Urinary bladder (tissue), 4 donors: ENCODE results near the gene TEDC1. TPM values are rescaled to one million over a fixed set of nuclear protein-coding genes. Genes with fewer than 3 reads are reported as not detected.

Experiments
- DNase-seq: peaks from one replicate; pipeline ENCODE4 v3.0.0-alpha.2; 2015; ENCODE audit errors: extremely low spot score
- H3K27ac ChIP-seq: one replicate; pipeline ENCODE4 v1.5.1; 2013; ENCODE audit warnings: low read depth, mild to moderate bottlenecking, moderate library complexity
- H3K36me3 ChIP-seq: one replicate; pipeline ENCODE4 v1.6.1; 2013; ENCODE audit warnings: mild to moderate bottlenecking, moderate library complexity; ENCODE audit not compliant: insufficient read depth
- H3K4me1 ChIP-seq: one replicate; pipeline ENCODE4 v1.6.1; 2013; ENCODE audit warnings: mild to moderate bottlenecking, moderate library complexity; ENCODE audit not compliant: insufficient read depth
- H3K4me3 ChIP-seq: one replicate; pipeline ENCODE4 v1.5.1; 2013; ENCODE audit warnings: low read depth, low read length
- WGBS: extraction: QIAGEN DNeasy Blood & Tissue Kit; methylation state at CpG from one replicate; pipeline ENCODE4 v1.1.7; 2013; 5-methylcytosine and 5-hydroxymethylcytosine counted together
- polyA plus RNA-seq: library from polyadenylated mRNA; stranded (reverse); fragments of 200-250 nt; gene quantifications from one replicate; pipeline ENCODE4 v1.2.3, GENCODE V29; 2013
- total RNA-seq: library from RNA; depleted of rRNA; stranded (reverse); fragments of >200 nt; gene quantifications from one replicate; pipeline ENCODE4 v1.2.3, GENCODE V29; 2014
- donor health status: healthy with polysubstance abuse.
- donor health status: healthy.

Gene TEDC1
- total and polyA plus RNA-seq, 2 donors: 4.2 to 10.6 TPM

GRCh38 chr14:105529569-105530284 lies 38.7 kb downstream of the TEDC1 start:
- no peak overlapping the region for H3K4me3 ChIP-seq
- WGBS: 54% methylated on average over 63 of the region's 63 CpGs

GRCh38 chr14:105530285-105531087 lies 39.4 kb downstream of the TEDC1 start:
- WGBS: 78% methylated on average over 19 of the region's 19 CpGs
- no peak for DNase-seq
- no peak overlapping the region for H3K27ac ChIP-seq

More at GRCh38 chr14:105529569-105530284, 38.7 kb downstream of the TEDC1 start:
- Histone ChIP-seq H3K36me3 (no peaks in the 10 kb centered on the region), H3K4me1 (no peaks in the 10 kb centered on the region), H3K27ac (peak overlapping the region; percentile 45)
- DNase-seq: peak; percentile 45

GRCh38 chr14:105531088-105531893 lies 40.2 kb downstream of the TEDC1 start:
- H3K4me3 ChIP-seq: no peak overlapping the region
- H3K36me3 ChIP-seq: no peaks in the 10 kb centered on the region
- no peaks in the 10 kb centered on the region for H3K4me1 ChIP-seq
- WGBS: 93% methylated on average over 30 of the region's 30 CpGs
- no peak overlapping the region for H3K27ac ChIP-seq
- no peak for DNase-seq

More at GRCh38 chr14:105530285-105531087, 39.4 kb downstream of the TEDC1 start:
- Histone ChIP-seq H3K36me3 (no peaks in the 10 kb centered on the region), H3K4me3 (no peak overlapping the region), H3K4me1 (no peaks in the 10 kb centered on the region)

- H3K27ac ChIP-seq: no peak overlapping the region
- no peak for DNase-seq
- no peaks in the 10 kb centered on the region for H3K4me1 ChIP-seq
- H3K4me3 ChIP-seq: no peak overlapping the region
- no peaks in the 10 kb centered on the region for H3K36me3 ChIP-seq
- 89% methylated on average over 19 of the region's 19 CpGs for WGBS
Measured at GRCh38 chr14:105531894-105532623, 41.0 kb downstream of the TEDC1 start.

- Histone ChIP-seq H3K27ac (no peak overlapping the region), H3K4me1 (no peaks in the 10 kb centered on the region), H3K4me3 (no peak overlapping the region), H3K36me3 (no peaks in the 10 kb centered on the region)
- WGBS: 53% methylated on average over 10 of the region's 10 CpGs
- no peak for DNase-seq
Measured at GRCh38 chr14:105532735-105533141, 41.7 kb downstream of the TEDC1 start.

- 80% methylated on average over 9 of the region's 9 CpGs for WGBS
- Histone ChIP-seq H3K27ac (no peak overlapping the region), H3K4me1 (no peaks in the 10 kb centered on the region), H3K4me3 (no peak overlapping the region), H3K36me3 (no peaks in the 10 kb centered on the region)
- no peak for DNase-seq
Measured at GRCh38 chr14:105533391-105533790, 42.3 kb downstream of the TEDC1 start.

- WGBS: 64% methylated on average over 21 of the region's 21 CpGs
- Histone ChIP-seq H3K27ac (no peak overlapping the region), H3K4me1 (no peaks in the 10 kb centered on the region), H3K4me3 (no peak overlapping the region), H3K36me3 (no peaks in the 10 kb centered on the region)
- DNase-seq: no peak
Measured at GRCh38 chr14:105533811-105534498, 42.9 kb downstream of the TEDC1 start.

- H3K4me3 ChIP-seq: no peak overlapping the region
- 66% methylated on average over 13 of the region's 13 CpGs for WGBS
- DNase-seq: no peak
- H3K4me1 ChIP-seq: no peaks in the 10 kb centered on the region
- no peaks in the 10 kb centered on the region for H3K36me3 ChIP-seq
- no peak overlapping the region for H3K27ac ChIP-seq
Measured at GRCh38 chr14:105534586-105534985, 43.5 kb downstream of the TEDC1 start.

- no peak for DNase-seq
- Histone ChIP-seq H3K4me3 (no peak overlapping the region), H3K4me1 (no peaks in the 10 kb centered on the region), H3K36me3 (no peaks in the 10 kb centered on the region), H3K27ac (no peak overlapping the region)
- WGBS: 80% methylated on average over 7 of the region's 7 CpGs
Measured at GRCh38 chr14:105536051-105536450, 45.0 kb downstream of the TEDC1 start.

- Histone ChIP-seq H3K4me3 (no peak overlapping the region), H3K36me3 (no peaks in the 10 kb centered on the region), H3K27ac (no peak overlapping the region), H3K4me1 (no peaks in the 10 kb centered on the region)
- WGBS: 78% methylated on average over 34 of the region's 34 CpGs
- no peak for DNase-seq
Measured at GRCh38 chr14:105536691-105537579, 45.9 kb downstream of the TEDC1 start.

GRCh38 chr14:105537580-105538474 lies 46.8 kb downstream of the TEDC1 start:
- 25% methylated on average over 30 of the region's 30 CpGs for WGBS
- Histone ChIP-seq H3K36me3 (no peaks in the 10 kb centered on the region), H3K4me3 (no peak overlapping the region), H3K27ac (no peak overlapping the region), H3K4me1 (no peaks in the 10 kb centered on the region)
- no peak for DNase-seq
